Head of caudate nucleus (tissue), 42 donors: Measurements from ENCODE around the gene EIF1.
A peak's percentile ranks its signal among the peaks of the same experiment; 100 is the strongest.

Experiments
- DNase-seq, 42 donors: peaks; one replicate each; pipeline versions ENCODE4 v3.0.0 to v3.0.0-alpha.2; 2020 to 2021; ENCODE audit warnings: mixed read lengths in 7 of 42
- intact Hi-C: fragments of 100-400 bp; cut with DNase I; formaldehyde crosslinking; loops from one replicate; pipeline ENCODE4 v1.15.0; 2022

Gene EIF1

GRCh38 chr17:41723801-41724475 is 35.3 kb downstream of the EIF1 start:
- intact Hi-C loops, result no loop called here
- DNase-seq, result no peak

DNA sequence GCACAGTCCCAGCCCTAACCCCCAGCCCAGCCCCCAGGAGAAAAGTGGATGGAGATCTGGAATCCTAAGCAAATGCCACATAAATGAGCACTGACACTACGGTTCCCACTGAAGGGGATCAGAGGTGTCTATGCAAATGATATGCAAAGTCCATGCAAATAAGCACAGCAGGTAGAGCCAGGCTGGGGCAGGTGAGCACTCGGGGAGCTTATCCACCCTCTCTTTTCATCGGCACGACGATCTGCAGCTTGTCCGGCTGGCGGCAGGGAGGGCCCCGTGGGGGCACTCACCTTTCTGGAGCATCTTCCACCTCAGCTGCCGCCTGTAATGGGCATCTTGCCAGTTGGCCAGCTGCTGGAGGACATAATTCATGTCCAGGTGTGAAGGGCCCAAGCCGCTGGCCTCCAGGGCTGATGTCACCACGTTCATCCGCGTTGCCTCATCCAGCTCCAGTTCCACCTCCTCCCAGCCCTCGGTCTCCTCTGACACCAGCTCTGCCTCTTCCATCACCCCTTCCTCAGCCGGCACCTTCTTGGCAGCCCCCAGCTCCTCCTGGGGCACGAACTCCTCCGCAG is 35.9 kb downstream of the EIF1 start:
- intact Hi-C loops, result no loop called here
- no peak for DNase-seq

- intact Hi-C loops, result no loop called here
- no peak for DNase-seq
Observed at GRCh38 chr17:41725134-41725533, 36.4 kb downstream of the EIF1 start.

DNA sequence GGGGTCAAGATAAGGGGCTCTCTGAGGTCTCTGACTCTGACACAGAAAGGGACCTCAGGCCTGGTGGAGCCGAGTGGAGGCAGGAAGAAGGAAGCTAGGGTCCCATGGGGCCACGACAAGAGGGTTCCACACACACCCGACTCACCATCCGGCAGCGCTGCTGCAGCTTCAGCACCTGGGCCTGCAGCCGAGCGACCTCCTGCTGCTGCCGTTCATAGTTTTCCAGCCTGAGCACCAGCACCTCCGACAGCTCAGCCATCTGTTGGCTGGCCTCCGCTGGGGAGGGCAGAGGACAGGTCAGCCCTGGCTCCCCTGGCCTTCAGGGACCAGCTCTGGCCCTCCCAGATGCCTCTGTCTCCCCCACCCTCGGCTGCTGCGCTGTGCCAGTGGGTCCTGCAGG is 39.4 kb downstream of the EIF1 start:
- no peak for DNase-seq
- intact Hi-C loops, result no loop called here

- intact Hi-C loops, result no loop called here
- no peak for DNase-seq
Observed at GRCh38 chr17:41730479-41730878, 41.8 kb downstream of the EIF1 start.

GRCh38 chr17:41731836-41732235 is 43.2 kb downstream of the EIF1 start:
- no peak for DNase-seq
- intact Hi-C loops, result no loop called here

DNA sequence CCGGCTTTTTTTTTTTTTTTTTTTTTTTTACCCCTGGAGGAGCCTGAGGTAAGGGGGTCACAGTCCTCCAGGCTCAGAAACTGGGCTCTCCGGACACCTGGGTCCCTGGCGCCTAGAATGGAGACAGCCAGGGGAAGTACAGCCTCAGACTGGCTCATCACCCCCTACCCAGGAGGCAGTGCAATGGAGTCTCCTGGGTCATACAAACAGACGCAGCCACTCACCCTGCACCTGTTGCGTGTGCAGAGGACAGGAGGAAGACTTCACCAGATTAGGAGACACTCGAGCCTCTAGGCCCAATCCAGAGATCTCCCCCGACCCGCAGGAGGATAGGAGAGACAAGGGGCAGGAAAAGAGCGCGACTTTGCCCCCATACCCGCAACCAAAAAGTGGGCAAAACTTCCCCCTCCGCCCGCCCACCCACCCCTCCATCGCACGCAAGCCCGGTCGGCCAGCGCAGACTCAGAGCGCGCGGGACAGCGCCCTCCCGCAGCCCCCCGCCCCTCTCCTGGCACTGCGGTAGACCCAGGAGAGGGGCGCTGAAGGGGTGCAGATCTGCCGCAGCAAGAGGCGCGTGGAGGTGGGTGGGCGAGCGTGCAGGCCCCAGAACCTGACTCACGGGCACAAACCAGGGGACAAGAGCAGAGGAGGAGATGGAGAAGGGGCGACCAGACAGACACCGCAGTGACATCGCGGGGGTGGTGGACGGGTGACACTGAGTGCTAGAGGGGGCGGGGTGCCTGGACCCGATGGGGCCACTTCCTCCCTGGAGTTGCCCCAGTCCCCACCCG is 44.9 kb downstream of the EIF1 start:
- DNase-seq, result no peak
- intact Hi-C loops, result no loop called here

DNA sequence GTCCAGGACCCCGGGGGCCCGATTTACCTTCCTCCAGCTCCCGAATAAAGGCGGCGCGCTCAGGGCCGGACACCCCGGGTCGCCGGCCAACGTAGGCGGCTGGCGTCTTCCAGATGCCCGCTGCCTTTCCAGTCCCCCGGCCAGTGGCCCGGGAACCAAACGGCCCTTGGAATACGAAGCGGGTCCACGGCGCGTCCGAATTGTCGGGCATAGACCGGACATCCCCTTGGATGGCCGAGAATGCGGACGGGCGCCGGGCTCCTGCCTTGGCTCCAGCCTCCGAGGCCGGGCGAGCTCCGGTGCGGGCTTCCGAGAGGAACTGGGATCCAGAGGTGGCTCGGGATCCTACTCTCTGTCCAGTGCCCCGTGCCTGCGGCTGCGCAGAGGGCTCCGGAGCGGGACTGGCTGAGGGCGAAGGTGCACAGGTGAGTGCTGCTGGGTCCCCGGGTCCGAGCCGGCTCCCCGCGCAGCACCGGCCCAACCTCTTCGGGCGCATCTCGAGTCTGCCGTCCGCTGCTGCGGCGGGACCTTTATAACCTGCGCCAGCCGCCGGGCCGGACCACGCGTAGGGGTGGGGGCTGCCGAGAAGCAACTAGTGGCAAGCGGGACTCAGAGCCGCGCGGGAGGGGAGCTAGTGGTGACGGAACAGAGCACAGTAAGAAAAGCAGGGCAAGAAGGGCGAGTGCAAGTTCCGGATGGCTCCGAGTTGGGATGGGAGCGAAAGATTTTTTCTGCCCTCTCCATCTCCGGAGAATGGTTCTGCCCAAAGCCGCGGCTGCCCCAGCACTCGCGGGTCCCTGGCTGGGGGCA is 45.7 kb downstream of the EIF1 start, which contains the start of gene HAP1:
TSS of gene HAP1 (minus strand) at position 505 of the 810 bp plus-strand sequence. CDS start at position 496, 9 bp downstream.
- intact Hi-C loops, result no loop called here
- DNase-seq, result peak in 40 of 42 donors; percentile 22 to 79 (median 53)

- peak in 4 of 42 donors; percentile 6 to 20 (median 8) for DNase-seq
- intact Hi-C loops, result no loop called here
Observed at GRCh38 chr17:41734949-41735313, 46.2 kb downstream of the EIF1 start.

GRCh38 chr17:41735744-41736143 is 47.1 kb downstream of the EIF1 start:
- DNase-seq, result no peak
- intact Hi-C loops, result no loop called here

DNA sequence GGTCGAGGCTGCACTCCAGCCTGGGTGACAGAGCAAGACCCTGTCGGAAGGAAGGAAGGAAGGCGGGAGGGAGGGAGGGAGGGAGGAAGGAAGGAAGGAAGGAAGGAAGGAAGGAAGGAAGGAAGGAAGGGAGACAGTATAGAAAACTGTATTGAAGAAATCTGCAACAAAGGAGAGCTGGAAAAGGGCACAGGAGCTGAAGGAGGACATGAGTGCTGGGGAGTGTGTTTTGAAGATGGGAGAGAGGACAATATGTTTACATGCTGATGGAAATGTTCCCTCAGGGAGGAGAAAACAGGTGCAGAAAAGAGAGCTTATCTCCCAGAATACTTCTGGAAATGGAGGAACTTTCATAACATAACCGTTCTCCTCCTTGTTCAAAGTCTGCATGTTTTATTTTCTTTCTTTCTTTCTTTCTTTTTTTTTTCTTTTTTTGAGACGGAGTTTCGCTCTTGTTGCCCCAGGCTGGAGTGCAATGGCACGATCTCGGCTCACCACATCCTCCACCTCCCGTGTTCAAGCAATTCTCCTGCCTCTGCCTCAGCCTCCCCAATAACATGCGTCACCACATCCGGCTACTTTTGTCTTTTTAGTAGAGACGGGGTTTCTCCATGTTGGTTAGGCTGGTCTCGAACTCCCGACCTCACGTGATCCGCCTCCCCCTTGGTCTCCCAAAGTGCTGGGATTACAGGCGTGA is 48.4 kb downstream of the EIF1 start:
- intact Hi-C loops, result no loop called here
- no peak for DNase-seq

- DNase-seq, result no peak
- intact Hi-C loops, result loop anchor here (1.0 kb wide), 1 partner anchor 64 kb away; no protein-coding TSS in a partner anchor
Observed at GRCh38 chr17:41737680-41738023, 49.0 kb downstream of the EIF1 start.

GRCh38 chr17:41738077-41738800 is 49.6 kb downstream of the EIF1 start:
- intact Hi-C loops, result loop anchor here (1.0 kb wide), 1 partner anchor 63 kb away; no protein-coding TSS in a partner anchor
- peak; percentile 55 to 94 (median 83) for DNase-seq

DNA sequence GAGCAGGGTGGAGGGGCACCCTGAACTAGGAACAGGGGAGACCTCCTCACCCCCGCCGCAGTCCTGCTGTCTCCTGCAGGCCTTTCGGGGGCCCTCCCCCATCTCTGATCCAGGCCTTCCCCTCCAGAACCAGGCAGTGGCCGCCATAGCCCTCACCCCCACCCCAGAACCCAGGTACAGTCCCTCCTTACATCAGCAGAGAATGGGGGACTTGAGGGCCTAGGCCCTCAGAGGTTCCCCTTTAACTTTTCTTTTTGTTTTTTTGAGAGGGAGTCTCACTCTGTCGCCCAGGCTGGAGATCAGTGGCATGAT is 50.1 kb downstream of the EIF1 start:
- no peak for DNase-seq
- intact Hi-C loops, result loop anchor here (1.0 kb wide), 1 partner anchor 63 kb away; no protein-coding TSS in a partner anchor

- intact Hi-C loops, result no loop called here
- DNase-seq, result no peak
Observed at GRCh38 chr17:41739661-41740352, 51.1 kb downstream of the EIF1 start.

GRCh38 chr17:41740506-41740905 is 51.8 kb downstream of the EIF1 start:
- intact Hi-C loops, result no loop called here
- no peak for DNase-seq

DNA sequence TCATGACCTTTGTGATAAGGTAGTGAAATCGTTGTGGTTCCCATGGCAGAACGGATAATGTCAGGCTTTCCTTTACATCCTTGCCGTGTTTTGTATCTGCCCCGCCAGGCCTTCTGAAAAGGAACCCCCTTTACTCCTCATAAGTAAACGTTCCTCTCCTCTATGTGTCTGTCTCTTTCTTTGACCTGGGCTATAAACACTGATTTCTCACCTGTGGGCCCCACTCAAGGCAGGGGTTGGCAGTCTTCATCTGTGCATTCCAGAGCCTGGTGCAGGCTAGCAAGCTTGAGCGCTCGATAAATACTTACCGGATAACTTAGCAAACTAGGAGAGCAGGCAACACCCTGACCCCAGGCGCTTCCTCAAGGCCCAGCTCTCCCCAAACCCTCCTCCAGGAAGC is 53.0 kb downstream of the EIF1 start:
- no peak for DNase-seq
- intact Hi-C loops, result no loop called here
